Measurements from ENCODE around the gene TRIM56. TPM values are rescaled to one million over a fixed set of nuclear protein-coding genes. Genes with fewer than 3 reads are reported as not detected.

The TRIM56 gene
- total and polyA plus RNA-seq, 2 of the 13 experiments (the other 11 are each of a cell fraction or from before 2014, with no cell fraction given), result 3.2 to 7.1 TPM

DNA sequence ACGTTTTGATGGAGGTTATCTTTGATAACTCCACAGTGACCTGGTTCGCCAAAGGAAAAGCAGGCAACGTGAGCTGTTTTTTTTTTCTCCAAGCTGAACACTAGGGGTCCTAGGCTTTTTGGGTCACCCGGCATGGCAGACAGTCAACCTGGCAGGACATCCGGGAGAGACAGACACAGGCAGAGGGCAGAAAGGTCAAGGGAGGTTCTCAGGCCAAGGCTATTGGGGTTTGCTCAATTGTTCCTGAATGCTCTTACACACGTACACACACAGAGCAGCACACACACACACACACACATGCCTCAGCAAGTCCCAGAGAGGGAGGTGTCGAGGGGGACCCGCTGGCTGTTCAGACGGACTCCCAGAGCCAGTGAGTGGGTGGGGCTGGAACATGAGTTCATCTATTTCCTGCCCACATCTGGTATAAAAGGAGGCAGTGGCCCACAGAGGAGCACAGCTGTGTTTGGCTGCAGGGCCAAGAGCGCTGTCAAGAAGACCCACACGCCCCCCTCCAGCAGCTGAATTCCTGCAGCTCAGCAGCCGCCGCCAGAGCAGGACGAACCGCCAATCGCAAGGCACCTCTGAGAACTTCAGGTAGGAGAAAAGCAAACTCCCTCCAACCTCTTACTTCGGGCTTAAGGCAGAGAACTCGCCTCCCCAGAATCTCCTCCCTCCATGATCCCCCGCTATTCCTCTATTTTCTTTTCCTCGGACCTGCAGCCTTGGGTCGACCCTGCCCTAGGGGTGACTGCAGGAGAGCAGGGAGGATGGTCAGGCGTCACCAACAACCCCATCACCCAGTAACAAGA is 41.6 kb downstream of the TRIM56 start, which contains the start of gene SERPINE1 (continued):
- TF ChIP-seq, protein P1, sequence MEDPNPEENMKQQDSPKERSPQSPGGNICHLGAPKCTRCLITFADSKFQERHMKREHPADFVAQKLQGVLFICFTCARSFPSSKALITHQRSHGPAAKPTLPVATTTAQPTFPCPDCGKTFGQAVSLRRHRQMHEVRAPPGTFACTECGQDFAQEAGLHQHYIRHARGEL (CRISPR knock-in tag; IDR thresholded peaks at IDR 0.05), result no peak
- TF ChIP-seq FOXK2 (IDR thresholded peaks at IDR 0.05) (peak; percentile 81; the same call in 1 of the 2 replicates), MTA1 (CRISPR knock-in tag; IDR thresholded peaks at IDR 0.05; ENCODE audit: borderline replicate concordance) (peak; percentile 82), ZNF850 (CRISPR knock-in tag; conservative IDR thresholded peaks at IDR 0.05) (0 out of 2 replicates have a peak, but pooled peaks have one; percentile 46), PAF1 (CRISPR knock-in tag; IDR thresholded peaks at IDR 0.05) (no peak), FOSL2 (CRISPR knock-in tag; IDR thresholded peaks at IDR 0.05) (peak; percentile 77), ZNF790 (CRISPR knock-in tag; IDR thresholded peaks at IDR 0.05; ENCODE audit: borderline replicate concordance) (no peak), KMT2A (CRISPR knock-in tag; IDR thresholded peaks at IDR 0.05) (no peak)
- TF ChIP-seq, protein P2, sequence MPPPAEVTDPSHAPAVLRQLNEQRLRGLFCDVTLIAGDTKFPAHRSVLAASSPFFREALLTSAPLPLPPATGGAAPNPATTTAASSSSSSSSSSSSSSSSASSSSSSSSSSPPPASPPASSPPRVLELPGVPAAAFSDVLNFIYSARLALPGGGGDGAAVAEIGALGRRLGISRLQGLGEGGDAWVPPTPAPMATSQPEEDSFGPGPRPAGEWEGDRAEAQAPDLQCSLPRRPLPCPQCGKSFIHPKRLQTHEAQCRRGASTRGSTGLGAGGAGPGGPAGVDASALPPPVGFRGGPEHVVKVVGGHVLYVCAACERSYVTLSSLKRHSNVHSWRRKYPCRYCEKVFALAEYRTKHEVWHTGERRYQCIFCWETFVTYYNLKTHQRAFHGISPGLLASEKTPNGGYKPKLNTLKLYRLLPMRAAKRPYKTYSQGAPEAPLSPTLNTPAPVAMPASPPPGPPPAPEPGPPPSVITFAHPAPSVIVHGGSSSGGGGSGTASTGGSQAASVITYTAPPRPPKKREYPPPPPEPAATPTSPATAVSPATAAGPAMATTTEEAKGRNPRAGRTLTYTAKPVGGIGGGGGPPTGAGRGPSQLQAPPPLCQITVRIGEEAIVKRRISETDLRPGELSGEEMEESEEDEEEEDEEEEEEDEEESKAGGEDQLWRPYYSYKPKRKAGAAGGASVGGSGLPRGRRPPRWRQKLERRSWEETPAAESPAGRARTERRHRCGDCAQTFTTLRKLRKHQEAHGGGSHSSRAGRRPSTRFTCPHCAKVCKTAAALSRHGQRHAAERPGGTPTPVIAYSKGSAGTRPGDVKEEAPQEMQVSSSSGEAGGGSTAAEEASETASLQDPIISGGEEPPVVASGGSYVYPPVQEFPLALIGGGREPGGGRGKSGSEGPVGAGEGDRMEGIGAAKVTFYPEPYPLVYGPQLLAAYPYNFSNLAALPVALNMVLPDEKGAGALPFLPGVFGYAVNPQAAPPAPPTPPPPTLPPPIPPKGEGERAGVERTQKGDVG (CRISPR knock-in tag; IDR thresholded peaks at IDR 0.05; ENCODE audit: borderline replicate concordance), result peak; percentile 80
- TF ChIP-seq, protein P3, sequence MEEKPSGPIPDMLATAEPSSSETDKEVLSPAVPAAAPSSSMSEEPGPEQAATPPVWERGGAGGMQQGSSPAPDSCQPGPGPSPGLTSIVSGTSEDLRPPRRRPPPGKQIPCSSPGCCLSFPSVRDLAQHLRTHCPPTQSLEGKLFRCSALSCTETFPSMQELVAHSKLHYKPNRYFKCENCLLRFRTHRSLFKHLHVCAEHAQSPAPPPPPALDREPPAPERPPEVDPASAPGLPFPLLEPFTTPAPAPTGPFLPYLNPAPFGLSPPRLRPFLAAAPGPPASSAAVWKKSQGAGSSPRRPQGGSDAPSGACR (CRISPR knock-in tag; IDR thresholded peaks at IDR 0.05), result peak; percentile 80; the same call in 1 of the 2 replicates
- TF ChIP-seq, protein P4, sequence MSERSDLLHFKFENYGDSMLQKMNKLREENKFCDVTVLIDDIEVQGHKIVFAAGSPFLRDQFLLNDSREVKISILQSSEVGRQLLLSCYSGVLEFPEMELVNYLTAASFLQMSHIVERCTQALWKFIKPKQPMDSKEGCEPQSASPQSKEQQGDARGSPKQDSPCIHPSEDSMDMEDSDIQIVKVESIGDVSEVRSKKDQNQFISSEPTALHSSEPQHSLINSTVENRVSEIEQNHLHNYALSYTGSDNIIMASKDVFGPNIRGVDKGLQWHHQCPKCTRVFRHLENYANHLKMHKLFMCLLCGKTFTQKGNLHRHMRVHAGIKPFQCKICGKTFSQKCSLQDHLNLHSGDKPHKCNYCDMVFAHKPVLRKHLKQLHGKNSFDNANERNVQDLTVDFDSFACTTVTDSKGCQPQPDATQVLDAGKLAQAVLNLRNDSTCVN (CRISPR knock-in tag; IDR thresholded peaks at IDR 0.05; ENCODE audit: borderline replicate concordance), result no peak
- TF ChIP-seq, protein P5, sequence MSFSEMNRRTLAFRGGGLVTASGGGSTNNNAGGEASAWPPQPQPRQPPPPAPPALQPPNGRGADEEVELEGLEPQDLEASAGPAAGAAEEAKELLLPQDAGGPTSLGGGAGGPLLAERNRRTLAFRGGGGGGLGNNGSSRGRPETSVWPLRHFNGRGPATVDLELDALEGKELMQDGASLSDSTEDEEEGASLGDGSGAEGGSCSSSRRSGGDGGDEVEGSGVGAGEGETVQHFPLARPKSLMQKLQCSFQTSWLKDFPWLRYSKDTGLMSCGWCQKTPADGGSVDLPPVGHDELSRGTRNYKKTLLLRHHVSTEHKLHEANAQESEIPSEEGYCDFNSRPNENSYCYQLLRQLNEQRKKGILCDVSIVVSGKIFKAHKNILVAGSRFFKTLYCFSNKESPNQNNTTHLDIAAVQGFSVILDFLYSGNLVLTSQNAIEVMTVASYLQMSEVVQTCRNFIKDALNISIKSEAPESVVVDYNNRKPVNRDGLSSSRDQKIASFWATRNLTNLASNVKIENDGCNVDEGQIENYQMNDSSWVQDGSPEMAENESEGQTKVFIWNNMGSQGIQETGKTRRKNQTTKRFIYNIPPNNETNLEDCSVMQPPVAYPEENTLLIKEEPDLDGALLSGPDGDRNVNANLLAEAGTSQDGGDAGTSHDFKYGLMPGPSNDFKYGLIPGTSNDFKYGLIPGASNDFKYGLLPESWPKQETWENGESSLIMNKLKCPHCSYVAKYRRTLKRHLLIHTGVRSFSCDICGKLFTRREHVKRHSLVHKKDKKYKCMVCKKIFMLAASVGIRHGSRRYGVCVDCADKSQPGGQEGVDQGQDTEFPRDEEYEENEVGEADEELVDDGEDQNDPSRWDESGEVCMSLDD (CRISPR knock-in tag; IDR thresholded peaks at IDR 0.05; ENCODE audit: borderline replicate concordance), result peak; percentile 87; the same call in 1 of the 2 replicates
- TF ChIP-seq, protein P6, sequence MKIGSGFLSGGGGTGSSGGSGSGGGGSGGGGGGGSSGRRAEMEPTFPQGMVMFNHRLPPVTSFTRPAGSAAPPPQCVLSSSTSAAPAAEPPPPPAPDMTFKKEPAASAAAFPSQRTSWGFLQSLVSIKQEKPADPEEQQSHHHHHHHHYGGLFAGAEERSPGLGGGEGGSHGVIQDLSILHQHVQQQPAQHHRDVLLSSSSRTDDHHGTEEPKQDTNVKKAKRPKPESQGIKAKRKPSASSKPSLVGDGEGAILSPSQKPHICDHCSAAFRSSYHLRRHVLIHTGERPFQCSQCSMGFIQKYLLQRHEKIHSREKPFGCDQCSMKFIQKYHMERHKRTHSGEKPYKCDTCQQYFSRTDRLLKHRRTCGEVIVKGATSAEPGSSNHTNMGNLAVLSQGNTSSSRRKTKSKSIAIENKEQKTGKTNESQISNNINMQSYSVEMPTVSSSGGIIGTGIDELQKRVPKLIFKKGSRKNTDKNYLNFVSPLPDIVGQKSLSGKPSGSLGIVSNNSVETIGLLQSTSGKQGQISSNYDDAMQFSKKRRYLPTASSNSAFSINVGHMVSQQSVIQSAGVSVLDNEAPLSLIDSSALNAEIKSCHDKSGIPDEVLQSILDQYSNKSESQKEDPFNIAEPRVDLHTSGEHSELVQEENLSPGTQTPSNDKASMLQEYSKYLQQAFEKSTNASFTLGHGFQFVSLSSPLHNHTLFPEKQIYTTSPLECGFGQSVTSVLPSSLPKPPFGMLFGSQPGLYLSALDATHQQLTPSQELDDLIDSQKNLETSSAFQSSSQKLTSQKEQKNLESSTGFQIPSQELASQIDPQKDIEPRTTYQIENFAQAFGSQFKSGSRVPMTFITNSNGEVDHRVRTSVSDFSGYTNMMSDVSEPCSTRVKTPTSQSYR (CRISPR knock-in tag; IDR thresholded peaks at IDR 0.05; ENCODE audit: borderline replicate concordance), result peak; percentile 52; the same call in 1 of the 2 replicates
